HG03460 (cell line): ENCODE data around the gene ERC2.

Experiments used
- ATAC-seq: cut with Tn5 transposase; IDR thresholded peaks from one replicate; pipeline ENCODE4 v1.9.1; 2021; ENCODE audit not compliant: unreplicated experiment

Gene ERC2

DNA sequence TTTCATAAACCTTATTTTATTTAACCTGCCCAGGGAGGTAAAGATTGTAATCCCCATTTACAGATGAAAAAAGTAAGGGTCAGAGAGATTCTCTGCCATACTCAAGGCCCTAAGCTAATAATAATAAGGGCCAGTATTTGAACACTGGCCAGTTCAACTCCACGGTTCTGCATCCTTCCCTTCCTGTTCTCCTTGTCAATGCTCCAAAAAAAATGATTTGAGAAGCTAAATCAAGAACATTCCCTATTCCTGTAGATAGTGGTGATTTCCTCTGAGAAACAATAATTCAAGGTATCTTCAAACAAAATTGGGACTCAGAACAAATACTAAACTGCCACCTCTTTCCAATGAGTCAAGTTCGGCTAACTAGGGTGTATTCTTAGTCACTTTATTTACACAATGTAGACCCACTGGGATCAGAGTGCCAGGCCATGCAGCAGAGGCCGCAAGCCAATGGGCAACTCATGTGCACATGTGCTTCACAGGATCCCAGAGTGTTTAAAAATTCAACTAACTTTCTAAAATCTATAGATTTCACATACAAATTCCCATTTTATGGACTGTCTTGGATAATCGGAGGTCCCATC lies 521.6 kb downstream of the ERC2 start:
- no peak for ATAC-seq

DNA sequence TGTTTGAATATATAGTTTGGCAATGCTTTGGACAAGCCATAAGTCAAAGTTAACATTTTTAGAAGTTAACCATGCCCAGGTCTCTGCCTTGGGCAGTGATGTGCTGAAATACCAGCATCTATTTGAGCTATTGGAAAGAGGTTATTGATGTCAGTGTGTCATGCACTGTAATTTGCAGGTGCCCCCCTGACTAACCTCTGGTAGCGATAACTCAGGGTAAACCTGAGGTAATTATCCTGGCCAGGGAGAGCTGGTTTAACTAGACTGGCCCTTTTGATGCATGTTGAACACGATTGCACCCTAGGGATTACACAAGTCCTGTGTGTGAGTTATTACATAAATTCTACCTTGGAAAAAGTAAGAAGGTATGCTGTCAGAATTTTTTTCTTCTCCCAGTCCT lies 525.4 kb downstream of the ERC2 start:
- no peak for ATAC-seq

DNA sequence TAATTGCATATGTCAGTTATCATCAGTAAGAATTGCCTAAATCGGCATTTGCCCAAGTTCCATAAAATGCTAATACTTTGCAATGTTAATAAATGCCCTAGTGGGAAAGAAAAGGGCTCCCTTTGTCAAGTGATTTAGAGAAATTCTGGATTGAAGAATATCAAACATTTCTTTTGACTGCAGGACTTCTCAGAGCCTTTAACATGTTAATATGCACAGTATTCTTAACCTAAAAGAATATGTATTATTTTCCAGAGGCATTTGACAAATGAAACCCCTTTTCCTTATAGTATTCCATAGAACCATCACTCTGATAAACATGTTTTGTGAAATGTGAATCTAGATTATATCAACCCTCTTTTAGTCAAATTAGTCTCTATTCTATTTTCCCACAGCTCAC lies 529.0 kb downstream of the ERC2 start:
- ATAC-seq: no peak

DNA sequence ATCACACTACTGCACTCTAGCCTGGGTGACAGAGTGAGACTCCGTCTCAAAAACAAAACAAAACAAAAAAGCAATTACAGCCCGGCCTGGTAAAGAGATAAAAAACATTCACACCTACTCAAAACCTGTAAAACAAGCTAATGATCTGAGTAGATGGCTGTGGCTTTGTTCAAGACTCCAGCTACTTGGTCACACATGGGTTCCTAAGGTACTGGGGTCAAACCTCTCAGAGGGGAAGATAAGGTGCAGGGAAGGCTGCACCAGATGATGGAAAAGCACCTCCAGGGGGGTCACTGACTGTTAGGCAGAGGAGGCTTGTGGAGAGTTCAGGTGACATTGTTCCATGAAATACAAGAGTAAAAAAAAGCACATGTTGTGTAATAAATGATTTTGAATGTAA lies 531.0 kb downstream of the ERC2 start:
- no peak for ATAC-seq

DNA sequence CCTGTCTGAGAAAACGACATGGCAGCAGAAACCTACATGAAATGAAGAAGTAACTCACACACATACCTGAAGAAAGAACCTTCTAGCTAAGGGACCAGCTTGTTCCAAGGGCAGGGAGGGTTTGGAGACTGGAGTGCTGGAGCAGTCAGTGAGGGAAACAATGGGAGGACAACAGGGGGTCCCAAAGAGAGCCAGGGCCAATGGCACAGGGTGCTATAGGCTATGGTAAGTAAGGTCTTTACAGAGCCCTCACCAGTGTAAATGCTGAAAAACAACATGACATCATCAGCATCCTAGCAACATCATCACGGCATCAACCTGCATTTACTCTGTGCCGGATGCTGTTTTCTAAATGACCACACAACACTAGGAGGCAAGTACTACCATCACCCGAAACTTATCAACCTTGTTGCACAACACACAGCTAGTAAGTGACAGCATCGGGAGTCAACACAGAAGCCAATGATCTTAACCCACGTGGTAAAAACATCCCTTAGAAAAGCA lies 531.7 kb downstream of the ERC2 start:
- no peak for ATAC-seq

DNA sequence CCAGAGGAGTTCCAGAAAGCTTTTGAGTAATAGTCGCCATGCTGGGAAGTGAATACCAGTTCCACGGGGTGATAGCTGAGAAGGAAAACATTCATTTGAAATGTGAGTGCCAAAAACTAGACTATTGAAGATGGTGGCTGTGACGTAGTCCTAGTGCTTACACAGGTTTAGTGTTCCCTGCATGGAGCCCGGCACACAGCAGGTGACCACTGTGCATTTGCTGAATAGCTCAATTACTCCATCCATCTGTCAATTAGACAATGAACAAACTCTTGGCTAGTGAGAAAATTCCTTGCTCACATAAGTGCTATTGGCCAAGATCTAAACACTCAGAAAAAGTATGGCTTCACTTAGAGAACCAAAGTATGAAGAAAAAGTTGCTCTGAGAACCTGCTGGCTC lies 533.0 kb downstream of the ERC2 start:
- no peak for ATAC-seq

DNA sequence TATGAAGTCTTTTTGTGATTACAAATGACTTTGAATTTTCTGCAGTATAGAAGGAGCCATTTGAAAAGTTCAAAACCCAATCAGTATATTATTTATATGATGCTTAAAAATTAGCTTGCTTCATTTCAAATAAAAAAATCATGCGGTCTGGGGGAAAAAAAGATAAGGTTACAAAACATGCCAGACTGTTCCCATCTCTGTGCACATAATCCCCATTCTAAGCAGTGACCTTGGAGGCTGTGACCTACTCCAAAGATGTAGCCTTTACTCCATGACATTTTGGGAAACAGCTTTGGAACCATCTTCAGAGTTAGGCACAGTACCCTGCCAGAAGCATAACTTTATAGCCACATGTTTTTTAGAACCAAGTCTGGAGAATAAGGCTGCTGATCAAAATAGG lies 533.5 kb downstream of the ERC2 start:
- ATAC-seq: no peak

DNA sequence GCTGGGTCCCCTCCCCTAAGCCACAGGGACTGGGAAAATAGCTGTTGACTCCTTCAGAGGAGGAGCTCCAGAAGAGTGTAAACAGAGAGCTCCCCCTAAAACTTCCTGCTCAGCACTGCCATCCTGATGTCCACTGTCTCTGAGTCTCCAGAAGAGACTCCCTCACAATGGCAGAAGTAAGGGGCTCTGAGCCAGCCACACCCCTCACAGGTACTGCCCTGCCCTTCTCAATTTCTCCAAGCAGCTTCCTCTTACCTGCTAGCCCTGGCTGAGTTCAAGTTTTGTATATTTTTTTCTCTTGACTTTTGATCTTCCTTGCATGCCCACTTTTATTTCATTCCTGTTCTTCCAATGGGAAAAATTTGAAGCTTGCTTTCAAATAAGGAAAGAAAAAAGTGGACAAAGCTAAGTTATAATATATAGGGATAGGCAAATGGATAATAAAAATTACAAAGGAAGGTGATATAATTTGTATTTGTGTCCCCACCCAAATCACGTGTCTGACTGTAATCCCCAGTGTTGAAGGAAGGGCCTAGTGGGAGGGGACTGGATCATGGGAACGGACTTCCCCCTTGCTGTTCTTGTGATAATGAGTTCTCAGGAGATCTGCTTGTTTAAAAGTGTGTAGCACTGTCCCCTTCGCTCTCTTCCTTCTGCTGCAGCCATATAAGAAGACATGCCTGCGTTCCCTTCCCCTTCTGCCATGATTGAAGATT lies 539.0 kb downstream of the ERC2 start:
- no peak for ATAC-seq

DNA sequence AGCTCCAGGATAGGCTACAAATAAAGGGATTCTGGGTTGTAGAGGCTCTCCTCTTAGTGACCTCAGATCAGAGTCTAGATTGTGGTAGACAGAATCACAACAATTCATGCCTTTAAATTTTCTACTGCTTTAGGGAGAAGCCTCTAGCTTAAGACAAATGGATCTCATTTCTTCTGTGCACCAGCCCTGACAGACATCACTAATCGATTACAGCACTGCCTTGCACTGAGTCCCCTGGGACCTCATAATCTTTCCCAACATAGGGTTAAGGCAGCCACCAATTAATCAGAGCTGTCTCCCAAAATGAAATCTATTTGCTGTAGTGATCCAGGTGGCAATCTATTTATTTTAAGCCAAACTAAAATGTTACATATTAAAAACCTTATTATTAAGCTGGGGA lies 544.6 kb downstream of the ERC2 start:
- ATAC-seq: no peak

DNA sequence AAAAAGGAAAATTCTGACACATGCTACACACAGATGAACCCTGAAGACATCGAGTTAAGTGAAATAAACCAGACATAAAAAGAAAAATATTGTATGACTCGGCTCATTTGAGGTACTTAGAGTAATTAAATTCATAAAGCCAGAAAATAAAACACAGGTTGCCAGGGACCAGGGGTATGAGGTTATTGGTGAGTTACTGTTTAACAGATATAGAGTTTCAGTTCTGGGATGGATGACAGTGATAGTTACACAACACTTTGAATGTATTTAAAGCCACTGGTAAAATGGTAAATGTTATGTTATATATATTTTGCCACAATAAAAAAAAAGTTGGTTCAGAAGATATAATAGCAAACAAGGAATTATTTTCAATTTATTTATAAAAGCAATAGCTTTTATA lies 545.1 kb downstream of the ERC2 start:
- ATAC-seq: no peak

DNA sequence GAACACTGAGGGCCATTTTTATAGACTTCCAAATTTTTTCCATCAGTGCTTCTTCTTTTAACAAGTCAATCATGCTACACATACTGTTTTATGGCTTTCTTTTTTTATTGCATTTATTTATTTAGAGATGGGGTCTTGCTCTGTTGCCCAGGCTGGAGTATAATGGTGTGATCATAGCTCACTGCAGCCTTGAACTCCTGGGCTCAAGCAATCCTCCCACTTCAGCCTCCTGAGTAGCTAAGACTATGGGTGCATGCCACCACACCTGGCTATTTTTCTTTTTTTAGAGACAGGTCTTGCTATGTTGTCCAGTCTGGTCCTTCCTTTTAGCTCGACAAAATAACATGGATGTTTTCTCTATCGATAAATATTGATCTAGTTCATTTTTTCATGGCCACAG lies 555.4 kb downstream of the ERC2 start:
- ATAC-seq: no peak

DNA sequence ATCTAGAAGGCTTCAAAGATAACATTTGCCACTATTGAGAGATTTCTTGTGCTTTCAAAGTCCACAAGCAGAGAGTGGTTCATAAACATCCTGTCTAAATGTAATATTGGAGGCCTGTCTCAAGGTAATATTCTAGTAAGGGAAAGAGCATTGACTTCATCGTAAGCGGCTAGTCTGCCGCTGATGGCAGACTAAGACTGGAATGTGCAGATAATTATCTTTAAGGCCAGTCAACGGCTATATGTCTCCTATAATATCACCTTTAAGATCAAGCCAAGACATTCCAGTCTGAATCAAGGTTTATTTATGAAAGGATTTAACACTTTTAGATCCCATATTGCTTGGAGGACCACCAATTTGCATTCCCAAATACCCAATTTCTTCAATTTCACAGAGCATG lies 557.0 kb downstream of the ERC2 start:
- no peak for ATAC-seq

DNA sequence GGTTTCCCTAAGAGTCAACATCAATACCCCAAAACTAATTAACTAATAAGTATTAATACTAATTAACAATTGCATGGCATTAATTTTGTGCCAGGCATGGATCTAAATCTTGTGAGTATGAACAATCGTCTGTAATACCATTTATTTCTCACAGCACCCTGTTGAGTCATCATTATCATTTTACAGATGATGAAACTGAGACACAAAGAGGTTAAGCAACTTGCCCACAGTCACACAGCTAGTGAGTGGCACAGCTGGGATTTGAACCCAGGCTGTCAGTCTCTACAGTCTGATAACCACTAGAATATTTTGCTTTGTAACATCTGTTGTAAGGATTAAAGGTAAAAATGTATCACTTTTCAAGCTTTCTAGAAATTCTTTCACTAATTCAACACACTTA lies 557.7 kb downstream of the ERC2 start:
- ATAC-seq: no peak

DNA sequence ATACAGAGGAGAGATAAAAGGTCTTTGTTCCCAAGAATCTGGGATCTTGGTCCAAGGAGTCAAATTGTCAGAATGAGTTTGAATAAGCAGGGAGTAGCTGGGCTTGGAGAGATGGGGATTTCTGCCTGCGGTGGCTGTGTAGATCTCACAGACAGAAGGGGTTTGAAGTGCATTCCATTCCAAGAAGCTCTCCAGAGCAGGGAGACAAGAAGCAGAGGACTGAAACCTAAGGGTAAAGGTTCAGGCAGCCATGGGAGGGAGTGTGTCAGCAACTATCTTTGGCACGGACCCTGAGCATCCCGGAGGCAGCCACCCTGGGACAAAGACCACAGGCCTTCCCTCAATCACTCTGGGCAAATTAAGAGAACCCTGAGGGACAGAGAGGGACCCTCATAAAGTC lies 558.9 kb downstream of the ERC2 start:
- ATAC-seq: no peak

DNA sequence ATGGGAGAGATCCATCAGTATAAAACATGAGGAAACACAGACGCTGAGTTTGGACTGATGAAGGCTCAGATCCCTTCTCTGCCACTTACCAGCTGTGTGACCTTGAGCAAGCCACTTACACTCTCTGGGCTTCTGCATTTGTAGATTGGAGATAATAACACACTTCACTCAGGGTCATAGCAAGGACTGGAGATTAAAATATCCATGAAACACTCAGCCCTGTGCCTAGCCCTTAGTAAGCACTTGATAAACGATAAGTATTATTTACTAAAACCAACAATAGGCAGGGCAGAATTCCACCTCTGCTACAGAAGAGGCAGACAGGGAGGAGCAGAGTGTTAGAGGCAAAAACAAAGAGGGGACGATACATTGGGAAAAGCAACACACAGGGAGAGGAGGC lies 560.7 kb downstream of the ERC2 start:
- no peak for ATAC-seq

DNA sequence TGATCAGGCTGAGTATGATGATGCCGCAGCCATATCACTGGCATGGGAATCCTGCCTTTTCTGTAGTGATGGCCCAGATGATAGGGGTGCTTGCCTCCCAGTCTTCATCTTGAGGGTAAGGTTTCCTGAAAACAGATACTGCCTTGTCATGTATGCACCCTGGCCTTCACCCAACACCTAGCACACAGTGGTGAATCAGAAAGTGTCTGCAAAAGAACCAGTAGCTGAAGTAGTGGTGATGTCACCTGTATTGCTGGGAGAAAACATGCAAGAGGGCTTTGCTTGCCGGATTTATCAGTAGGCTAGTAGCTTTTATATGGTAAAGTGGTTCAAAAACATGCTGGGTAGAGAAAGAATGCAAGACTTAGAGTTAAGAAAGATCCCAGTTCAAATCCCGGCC lies 561.4 kb downstream of the ERC2 start:
- ATAC-seq: no peak

DNA sequence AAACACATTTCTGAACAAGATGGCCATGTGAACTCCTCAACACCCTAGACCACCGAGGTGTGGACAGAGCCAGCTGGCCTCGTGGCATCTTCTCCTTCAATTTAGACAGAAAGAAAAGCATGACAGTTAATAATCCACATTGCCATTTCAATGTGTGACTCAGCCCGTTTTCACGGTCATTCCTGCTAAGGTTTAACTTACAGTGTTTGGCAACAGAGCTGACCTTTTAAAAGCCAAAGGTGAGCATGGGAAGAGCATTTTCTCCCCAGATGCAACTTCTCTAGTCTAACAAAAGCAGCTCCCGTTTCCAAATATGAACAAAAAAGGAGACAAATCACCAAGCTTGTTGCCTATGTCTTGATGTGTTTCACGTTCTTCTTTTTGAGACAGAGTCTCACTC lies 563.6 kb downstream of the ERC2 start:
- no peak for ATAC-seq

DNA sequence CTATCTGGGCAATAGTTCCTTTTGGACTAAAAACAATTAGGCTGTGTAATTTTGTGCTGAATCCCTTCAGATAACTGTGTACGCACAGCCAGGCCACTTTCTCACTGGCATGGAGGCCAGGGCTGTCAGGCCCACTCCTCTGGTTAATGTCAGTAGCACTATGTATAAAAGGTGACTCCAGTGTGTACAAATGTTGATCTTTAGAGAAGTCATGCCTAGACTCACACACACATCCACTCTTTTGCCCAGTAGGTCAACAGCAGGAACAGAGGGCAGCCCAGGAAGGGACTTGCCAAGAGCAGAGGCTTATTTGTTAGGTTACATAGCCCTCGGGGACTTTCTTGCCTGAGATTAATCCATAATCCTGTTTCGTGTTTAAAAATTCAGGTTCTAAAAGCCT lies 564.6 kb downstream of the ERC2 start:
- no peak for ATAC-seq

DNA sequence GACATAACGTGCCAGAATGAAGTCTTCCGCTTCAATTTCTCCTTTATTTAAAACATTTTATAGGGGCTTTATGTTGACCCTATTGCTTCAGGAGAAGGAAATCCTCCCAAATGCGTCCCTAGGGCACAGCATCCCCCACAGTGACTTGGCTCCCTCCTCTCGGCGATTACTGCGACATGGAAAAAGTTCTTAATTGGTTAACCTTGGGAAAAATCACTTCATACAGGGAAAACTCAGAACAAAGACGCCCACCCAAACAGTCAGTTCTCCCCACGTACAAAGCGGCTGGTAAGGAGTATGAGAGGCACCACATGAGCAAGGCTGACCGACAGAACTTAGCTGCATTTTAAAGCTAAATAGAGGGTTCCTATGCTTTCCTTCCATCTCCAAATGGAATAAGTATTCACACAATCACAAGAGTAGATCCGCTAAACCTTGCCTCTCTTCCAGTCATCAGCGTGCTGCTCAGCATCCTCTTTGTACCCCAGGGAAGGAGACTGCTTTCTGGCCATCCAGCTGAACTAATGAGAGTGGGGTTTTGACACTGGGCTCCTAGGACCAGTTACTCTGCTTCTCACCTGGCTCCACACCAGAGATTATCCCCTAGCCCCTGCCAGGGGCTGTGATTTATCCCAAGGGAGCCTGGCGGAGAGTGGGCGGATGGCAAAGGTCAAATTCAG lies 565.9 kb downstream of the ERC2 start:
- no peak for ATAC-seq

DNA sequence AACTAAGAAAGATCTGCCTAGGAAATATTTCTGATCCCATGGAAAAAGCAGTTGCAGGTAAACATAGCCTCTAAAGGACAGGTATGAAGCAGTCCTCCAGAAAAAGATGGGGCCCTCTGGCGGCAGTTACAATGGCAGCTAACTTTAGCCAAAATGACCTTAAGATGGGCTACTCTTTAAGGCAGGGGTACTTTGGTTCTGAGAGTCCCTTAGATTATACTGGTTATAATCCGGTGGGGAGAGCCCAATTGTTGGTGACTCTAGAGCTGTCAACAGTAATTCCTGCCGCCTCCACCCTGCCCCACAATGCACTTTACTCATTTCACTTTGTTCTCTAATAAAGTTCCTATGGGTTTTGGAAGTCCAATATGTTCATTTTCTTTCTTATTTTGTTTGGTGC lies 568.4 kb downstream of the ERC2 start:
- no peak for ATAC-seq

DNA sequence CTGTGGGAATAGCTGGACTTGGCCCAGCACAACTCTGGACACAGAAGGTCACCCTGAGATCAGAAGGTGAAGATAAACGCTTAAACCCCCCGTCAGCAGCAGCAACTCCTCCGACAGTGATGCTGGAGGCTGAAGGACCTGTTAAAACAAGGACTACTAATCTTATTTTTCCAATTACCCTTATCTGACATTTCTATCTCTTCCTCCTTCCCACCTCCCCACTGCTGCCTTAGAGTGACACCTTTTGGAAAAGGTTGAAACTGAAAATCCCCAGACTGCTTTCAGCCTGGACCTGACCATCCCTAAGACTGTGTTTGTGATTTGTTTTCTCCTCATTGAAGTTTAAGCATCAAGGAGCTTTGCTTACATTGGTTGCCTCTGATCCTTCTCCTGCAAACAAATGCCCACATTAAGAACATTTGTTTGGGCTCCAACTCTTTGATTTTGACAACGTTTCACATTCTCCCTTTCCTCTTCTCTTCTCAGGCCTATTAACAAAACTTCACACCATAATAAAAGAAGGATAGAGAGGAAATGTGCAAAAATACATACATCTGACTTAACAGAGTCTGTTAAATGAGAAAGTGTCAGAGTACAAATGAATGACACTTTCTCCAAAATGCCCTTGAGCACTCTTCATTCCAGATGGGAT lies 570.6 kb downstream of the ERC2 start:
- ATAC-seq: no peak
